Effector CD4-positive, alpha-beta T cell (primary cell): Measurements from ENCODE around the gene TMEM45A.
"Not testable (repeated sequence)": the region's sequence is repeated elsewhere in the genome, so short reads cannot be mapped to it uniquely, and the experiment has no call there.

Experiments used
- DNase-seq: peaks from one replicate; pipeline ENCODE4 v3.0.0-alpha.2; 2020

TMEM45A gene

DNA sequence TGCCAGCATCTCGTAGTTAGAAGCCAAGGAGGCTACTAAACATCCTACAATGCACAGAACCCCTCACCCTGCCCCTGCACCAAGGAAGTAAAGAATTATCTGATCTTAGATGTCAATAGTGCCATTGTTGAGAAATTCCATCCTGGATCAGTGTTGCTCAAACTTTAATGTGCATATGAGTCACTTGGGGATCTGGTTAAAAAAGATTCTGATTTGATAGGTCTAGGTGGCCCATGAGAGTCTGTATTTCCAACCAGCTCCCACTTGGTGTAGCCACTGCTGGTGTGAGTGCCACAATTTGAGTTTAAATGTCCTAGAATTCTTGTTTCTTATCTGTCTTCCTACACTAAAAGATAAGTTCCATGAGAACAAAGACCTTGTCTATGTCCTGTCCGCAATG is 43.7 kb downstream of the TMEM45A start:
- DNase-seq = no peak

DNA sequence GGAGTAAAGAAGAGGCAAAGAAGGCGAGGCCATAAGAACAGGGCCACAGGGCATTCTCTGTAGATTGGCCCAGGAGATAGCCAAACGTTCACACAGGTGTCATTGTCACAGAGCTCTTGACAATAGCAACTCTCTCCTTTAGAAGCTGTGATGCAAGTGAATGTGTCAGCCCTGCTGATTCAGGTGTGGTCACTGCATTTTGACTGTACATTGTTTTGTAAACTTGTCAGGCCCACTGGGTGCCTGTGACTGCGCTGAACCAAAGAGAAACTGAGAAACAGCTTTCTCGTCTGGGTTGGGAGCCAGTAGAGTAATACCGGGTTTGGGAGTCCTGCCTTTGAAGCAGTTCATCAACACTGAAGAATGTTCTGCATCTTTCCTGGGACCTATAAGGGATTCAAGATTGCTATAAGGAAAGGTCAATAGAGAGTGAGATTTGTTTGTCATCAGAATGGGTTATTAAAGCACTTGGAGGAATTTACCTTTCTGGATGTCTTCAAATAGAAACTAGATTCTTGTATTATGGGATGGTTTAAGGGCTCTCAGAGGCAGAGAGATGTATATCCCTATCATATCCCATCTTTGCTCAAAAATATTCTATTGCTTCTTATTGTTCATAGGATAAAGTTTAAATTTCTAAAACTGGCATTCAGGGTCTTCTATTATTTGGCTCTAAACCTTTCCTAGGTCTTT is 45.4 kb downstream of the TMEM45A start:
- DNase-seq = no peak

DNA sequence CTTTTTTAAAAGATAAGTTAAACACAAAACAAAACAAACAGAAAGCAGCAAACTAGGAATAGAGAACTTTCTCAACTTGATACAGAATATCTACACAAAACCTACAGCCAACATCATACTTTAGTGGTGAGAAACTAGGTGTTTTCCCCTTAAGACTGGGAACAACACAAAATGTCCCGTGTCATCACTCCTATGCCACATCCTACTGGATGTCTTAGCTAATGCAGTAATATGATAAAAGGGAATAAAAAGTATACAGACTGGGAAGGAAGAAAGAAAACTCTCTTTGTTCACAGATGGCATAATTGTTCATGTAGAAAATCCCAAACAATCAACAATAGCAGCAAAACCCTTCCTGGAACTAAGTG is 45.9 kb downstream of the TMEM45A start:
- DNase-seq = no peak

DNA sequence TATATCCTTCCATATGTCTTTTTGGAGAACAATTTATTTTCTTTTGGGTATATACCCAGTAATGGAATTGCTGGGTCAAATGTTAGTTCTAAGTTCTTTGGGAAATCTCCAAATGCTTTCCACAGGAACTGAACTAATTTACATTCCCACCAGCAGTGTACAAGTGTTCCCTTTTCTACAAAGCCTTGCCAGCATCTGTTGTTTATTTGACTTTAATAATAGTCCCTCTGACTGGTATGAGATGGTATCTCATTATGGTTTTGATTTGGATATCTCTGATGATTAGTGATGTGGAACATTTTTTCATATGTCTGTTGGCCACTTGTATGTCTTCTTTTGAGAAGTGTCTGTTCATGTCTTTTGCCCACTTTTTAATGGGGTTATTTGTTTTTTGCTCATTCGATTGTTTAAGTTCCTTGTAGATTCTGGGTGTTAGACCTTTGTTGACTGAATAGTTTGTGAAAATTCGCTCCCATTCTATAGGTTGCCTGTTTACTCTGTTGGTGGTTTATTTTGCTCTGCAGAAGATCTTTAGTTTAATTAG is 48.4 kb downstream of the TMEM45A start:
- DNase-seq = no peak

DNA sequence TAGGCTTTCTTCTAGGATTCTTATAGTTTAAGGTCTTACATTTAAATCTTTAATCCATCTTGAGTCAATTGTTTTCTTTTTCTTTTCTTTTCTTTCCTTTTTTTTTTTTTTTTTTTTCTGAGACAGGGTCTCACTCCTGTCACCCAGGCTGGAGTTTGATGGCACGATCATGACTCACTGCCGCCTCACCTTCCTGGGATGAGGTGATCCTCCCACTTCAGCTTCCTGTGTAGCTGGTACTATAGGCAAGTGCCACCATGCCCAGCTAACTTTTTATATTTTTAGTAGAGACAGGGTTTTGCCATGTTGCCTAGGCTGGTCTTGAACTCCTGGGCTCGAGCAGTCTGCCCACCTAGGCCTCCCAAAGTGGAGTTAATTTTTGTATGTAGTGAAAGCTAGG is 49.0 kb downstream of the TMEM45A start:
- DNase-seq = not testable (repeated sequence)

DNA sequence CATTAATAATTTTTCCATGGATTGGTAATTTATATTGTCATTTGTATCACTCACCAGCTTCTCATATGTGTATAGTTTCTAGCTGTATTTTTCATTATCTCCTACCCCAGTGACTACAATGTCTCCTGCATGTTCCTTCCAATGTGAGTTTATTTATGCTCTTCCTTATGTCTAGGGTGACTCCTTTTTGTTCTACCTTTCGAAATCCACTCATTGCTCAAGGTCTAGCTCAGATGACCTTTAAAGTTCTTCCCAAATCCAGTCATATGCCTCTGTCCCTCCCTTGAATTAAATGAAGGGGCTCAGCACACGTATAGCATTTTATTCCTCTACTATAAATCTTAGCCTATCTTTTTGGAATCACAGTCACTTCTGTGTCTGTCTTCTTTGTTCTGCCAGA is 53.0 kb downstream of the TMEM45A start:
- DNase-seq = no peak

DNA sequence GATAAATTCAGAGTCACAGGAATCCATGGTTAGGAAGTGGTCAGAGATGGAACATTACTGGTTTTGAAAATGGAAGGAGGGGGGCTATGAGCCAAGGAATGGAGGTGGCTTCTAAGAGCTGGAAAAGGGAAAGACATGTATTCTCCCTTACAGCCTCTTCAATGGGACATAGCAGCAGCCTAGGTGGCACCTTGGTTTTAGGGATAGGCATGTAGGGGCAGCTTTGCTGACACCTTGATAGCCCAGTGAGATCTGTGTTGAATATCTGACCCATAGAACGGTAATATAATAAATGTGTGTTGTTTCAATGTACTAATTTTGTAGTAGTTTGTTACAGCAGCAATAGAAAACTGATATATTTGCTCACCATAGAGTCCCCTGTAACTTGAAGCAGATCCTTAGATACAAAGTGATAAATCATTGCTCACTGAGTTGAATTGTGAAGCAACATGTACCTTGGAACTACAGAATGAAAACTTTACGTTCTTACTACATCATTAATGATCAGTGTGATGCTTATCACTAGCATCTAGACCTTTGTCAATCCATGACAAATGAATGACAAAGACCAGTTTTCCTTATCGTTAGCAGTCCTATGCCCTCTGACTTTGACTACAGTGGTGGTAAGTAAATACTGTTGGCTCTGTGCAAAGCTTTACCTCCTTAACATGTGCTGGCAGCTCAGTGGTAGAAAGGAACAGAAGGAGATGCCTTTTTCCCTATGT is 53.8 kb downstream of the TMEM45A start:
- no peak for DNase-seq

DNA sequence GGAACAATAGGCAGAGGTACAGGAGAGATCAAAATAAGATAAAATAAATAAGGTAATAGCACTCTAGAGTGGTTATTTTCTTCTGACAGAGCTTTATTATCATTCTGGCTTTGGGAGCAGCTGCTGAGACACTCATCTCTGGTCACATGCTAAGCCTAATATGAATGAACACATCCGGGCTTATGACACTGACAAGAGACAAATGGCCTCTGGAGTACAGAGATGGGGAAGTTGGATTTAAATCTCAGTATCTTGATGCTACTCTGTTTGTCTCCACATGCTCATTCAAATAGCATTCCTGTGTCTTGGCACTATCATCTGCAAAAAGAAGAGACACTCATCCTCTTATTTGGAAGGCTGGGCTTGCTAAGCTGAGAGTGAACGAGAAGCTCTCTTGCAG is 55.6 kb downstream of the TMEM45A start:
- no peak for DNase-seq

DNA sequence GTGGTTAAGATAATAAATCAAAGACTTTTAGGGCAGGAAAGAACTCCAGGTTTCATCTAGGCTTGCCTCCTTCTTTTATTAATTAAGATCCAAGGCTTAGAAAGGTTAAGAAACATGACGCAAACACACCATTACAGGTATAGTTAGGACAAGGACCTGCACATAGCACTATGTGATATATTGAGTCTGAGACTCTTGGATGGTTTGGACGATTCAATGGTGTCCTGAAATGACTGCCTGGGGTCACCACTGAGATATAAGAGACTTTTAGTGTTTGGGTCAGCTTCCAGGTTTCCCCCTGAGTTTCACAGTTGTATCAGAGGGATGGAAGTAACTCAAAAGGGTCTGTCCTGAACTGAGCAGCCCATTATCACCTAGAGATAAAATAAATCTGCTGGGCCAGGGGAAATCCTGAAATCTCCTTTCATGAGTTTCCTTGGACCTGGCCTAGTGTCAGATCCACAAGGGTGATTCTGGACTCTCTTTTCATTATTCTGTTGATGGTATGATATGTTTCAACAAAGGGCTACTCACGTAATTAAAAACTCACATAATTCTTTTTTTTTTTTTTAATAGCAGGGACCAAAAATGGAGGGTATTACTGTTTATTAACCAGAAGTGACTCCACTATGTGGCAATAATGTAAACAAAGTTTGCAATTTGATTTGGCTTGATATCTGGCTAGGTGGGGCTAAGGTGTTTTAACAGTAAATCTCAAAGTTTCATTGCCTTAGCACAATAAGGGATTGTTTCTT is 61.4 kb downstream of the TMEM45A start:
- DNase-seq = no peak

DNA sequence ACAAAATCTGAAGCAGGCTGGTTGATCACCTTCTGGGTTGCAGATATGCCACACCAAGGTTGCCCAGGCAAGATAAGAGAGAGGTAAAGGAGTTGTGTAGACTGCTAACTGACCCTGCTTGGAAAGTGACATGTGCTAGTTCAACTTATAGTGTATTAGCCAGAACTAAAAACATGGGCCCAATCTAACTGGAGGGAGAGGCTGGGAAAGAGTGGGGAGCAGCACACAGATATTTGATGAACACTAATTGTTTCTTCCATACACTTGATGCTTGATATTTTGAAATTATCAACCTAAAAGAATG is 61.9 kb downstream of the TMEM45A start:
- DNase-seq = no peak

DNA sequence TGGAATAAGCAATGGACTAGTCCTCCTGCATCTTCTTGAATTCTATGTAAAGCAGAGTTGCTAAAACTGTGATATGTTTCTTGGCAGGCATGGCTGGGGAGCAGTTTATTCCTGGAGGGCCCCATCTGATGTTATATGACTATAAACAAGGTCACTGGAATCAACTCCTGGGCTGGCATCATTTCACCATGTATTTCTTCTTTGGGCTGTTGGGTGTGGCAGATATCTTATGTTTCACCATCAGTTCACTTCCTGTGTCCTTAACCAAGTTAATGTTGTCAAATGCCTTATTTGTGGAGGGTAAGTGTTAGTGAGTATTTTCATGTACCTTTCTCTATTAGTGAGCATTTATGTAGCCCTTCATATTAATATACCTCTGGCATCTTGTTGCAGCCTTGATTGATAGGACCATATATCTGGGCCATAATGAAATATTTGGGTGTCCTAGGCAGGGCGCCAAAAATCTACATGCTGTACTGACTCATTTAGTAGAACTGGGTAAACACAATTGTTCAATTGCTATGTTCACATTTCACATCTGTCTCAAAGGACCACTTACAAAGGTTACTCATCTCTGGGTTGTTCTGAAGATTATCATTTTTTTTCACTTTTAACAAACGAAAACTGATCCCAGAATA is 64.4 kb downstream of the TMEM45A start:
- no peak for DNase-seq

DNA sequence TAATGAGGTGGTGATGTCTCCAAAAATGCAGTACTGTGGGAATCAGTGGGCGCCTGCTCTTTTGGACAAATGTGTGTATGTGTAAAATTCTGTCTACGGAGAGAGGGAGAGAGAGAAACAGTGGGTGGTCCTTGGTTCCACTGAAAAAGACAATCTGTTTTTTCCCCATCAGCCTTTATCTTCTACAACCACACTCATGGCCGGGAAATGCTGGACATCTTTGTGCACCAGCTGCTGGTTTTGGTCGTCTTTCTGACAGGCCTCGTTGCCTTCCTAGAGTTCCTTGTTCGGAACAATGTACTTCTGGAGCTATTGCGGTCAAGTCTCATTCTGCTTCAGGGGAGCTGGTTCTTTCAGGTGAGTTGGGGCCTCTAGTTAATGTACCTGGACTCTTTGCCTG is 65.8 kb downstream of the TMEM45A start:
- no peak for DNase-seq

DNA sequence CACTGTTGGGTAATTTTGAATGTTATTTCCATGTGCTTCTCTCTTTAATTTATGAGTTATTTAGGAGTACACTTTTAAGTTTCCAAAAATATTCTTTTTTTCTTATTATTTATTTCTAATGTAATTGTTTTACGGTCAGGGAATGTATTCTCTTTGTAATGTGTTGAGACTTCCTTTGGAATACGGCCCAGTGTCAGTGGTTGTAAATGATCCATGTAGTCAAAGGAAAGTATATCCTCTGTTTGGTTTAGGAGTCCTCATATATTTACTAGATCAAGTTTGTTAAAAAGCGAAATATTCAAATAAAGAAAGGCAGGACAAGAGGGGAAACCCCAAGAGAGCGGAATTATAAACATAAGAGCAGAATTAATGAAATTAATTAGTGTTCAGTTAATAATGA is 68.0 kb downstream of the TMEM45A start:
- DNase-seq = no peak

DNA sequence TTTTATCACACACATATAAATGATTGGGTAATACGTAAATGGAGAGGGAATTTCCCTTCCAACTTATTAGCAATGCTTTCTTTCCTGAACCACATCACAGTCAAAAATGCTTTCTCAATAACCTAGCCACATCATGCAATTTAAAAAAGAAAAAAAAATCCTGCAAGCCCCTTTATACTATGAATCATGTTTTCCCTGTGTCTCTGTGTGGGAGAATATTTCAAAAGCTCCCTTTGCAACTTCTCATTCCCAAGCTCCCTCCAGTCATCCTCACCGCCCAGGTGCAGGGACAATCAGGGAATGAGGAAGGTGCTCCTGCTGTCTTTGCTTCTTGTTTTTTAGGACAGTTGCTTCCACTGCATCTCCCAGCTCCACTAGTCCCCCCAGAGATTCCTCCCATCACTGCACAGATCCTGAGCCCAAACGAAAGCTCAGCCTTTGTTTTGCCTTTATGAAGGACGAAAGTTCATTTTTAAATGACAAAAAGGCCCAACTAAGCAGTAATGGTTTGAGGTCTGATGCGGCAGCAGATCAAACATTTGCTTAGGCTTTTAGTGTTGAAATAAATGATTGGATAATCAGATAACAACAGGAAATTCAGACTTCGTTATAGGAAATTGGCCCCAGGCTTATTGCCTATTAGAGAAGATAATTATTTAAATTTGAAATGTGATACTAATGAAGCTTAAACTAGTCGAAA is 69.2 kb downstream of the TMEM45A start:
- no peak for DNase-seq

DNA sequence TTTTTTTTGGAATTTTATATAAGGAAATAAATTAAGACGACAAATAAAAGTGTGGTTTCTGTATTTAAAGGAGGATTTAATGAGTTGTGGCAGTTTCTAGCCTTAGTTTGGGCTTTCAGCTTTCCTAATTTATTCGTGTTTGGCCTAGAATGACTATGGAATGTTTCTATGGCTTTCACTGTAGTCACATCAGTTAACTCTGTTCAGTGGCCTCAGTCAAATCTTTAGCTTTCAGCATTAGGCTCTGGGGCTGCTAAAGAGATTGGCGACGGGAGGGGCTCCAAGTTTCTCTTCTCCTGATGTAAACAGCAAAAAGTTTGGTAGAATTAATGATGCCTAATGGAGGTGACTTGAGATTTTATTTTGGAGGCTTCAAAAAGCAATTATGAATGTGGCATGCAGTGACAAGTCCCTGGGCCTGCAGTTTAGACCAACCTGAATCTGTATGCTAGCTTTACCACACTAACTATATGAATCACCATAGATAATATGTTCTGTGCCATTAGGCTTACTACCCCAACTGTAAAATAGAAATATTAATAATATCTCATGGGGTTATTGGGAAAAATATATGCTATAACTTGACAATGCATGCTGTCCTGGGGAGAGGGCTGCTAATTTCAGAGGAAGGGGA is 69.9 kb downstream of the TMEM45A start:
- no peak for DNase-seq

DNA sequence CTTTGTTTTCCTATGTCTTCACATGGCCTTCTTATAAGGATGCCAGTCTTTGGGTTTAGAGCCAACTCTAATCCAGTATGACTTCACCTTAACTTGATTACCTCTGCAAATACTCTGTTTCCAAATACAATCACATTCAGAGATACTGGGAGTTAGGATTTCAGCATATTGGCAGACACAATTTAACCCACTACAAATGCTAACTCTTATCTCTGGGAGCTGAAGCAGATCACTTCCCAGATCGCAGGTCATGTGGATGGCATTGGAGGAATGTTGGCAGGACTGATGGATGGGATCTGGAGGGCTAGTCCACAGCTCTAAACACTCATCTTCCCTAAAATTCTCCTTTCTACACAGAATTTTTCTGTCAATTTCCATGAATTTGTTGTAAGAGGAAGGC is 70.8 kb downstream of the TMEM45A start:
- no peak for DNase-seq

DNA sequence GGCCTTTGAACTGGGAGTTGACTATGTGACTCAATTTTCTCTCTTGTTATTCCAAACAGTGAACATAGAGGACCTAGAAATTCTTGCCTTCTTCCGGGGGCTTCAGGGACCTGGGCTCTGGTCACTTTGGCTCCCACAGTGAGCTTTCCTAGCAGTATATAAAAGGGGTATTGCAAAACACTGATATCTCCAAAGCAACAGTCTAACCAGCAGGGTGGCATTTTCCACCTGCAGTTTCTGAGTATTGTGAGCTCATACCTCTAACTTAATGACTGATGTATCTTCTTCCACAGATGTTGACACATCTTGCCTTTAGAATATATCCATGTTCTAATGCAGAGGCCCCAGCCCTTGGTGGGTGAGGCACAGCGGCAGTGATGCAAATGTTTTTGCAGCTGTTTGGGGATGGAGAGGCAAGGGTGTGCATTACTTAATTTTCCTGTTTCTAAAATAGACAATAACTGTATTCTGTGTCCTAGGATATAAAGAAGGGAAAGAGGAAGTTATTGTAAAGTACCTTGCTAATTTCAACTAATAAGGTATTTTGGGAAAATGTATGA is 71.3 kb downstream of the TMEM45A start:
- no peak for DNase-seq

DNA sequence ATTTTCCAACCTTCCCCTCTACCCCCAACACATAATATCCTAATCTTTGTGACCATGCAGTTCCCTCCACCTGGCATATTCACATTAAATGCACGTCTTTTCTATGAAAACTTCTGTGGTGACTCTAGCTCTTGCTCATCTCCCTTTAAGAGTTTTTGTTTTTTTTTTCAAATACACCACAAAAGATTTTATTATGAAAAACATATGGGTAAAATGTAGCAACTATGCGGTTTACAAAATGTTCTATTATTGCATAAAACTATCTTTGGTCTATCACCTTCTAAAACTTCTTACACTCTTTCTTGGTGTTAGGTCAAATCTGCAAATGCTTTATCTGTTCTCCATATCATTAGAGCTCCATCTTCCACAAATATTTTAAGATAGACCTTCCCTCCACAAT is 78.4 kb downstream of the TMEM45A start:
- DNase-seq = no peak

DNA sequence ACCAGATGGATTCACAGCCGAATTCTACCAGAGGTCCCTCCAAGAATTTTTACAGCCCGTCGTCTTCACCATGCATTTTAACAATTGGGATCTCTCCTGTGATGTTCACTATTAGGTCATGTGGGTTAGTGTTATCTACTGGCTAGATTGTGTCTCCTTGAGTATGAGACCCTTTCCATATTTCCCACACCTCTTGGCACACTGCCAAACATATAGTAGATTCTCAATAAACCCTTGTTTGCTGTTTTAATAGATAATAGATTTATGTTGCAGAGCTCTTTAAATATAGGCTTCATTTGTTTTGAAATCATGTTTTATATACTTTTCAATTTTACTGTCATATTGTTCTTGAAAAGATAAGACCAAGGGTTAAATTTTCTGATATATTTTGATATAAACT is 82.1 kb downstream of the TMEM45A start:
- no peak for DNase-seq

DNA sequence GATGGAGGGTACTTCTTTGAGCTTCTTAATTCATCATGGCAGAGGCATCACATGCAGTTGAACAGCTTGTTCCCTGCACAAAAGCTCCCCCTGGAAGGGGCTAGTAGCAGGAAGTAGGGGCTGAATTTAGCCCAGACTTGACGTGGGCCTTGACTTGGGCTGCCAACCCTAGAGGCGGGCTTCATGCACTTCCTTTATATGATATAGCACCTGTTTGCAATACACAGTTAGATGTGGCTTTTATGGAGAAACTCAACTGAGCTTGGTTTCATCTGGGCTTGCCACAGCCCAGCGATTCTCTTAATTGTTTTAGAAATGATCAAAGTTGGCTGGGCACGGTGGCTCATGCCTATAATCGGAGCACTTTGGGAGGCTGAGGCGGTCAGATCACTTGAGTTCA is 83.3 kb downstream of the TMEM45A start:
- DNase-seq = no peak

DNA sequence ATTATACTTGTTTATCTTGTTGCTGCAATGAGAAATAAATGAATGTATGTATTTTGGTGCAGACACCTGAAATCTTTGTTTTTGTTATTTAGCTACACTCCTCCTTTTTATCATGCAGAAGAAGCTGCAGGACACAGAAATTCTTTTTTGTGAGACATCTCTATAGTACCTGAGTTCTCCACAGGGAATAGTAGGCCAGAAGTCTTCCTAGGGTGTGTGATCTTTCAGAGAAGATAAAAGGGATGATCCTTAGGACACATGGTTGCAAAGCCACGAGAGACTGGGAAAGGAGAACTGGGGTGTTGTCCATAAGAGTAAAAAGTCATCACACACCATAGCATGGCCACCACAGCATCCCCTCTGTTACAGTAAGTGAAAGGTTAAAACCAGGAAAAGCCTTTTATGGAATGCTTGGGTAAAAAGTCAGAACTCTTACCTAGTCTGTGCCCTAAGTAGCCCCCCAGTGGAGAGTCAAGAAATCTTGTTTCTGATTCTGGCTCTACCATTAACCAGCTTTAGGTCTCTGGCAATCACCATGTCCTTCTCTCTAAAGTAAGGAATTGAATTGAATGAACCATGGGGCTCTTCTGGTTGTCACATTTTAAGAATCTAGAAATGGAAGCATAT is 85.1 kb downstream of the TMEM45A start:
- no peak for DNase-seq

DNA sequence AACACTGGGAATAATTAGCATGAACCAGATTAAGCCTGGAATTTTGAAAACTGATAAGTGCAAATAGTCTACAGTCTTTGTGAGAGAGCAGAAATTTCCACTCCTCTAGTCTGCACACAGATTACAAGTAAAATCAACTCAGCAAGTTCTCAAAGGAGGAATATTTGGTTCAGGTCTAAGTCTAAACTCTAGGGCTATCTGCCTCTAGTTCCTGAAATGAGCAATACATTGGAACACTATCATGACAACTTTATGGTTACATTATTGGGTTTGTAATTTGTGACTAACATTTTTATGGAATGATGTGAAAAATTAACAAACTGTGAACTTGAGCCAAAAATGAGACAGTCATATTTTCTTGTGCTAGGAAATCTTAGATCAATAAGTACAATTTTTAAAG is 86.2 kb downstream of the TMEM45A start:
- DNase-seq = no peak
